Testis (tissue), 2 donors: ENCODE data around the gene OSBPL9.

Experiments used
- CTCF ChIP-seq, 3 experiments: fragments of 450-650 bp in 2 of 3; fragments of 200-600 bp in 1 of 3; sonication (generic) in 1 of 3; IDR thresholded peaks; one replicate each; pipeline ENCODE4 v1.5.1; 2016 to 2019; ENCODE audit warnings: antibody characterized with exemption in 3 of 3, mild to moderate bottlenecking in 2 of 3, moderate library complexity in 1 of 3
- POLR2A ChIP-seq: fragments of 450-650 bp; IDR thresholded peaks from one replicate; pipeline ENCODE4 v1.6.1; 2017; ENCODE audit warnings: antibody characterized with exemption, mild to moderate bottlenecking, moderate library complexity

GRCh38 chr1:51669272-51669671 is 52.4 kb downstream of the OSBPL9 start:
- TF ChIP-seq CTCF (IDR thresholded peaks at IDR 0.05) (no peak), POLR2A (no peak)
